Right cardiac atrium (tissue), 5 donors: ENCODE data around the gene NUDT9. TPM values are rescaled to one million over a fixed set of nuclear protein-coding genes. Genes with fewer than 3 reads are reported as not detected.
A peak's percentile ranks its signal among the peaks of the same experiment; 100 is the strongest.
"Not testable (repeated sequence)": the region's sequence is repeated elsewhere in the genome, so short reads cannot be mapped to it uniquely, and the experiment has no call there.

Experiments used
- ATAC-seq, 2 donors: fragments of 200-7000 bp; cut with Tn5 transposase; one replicate each; pipeline versions ENCODE4 v1.8.0 to v1.9.1; 2020; ENCODE audit warnings: moderate library complexity in 2 of 2, mild to moderate bottlenecking in 1 of 2
- DNase-seq, 3 donors: peaks; one replicate each; pipeline ENCODE4 v3.0.0-alpha.2; 2020
- H3K27ac ChIP-seq: one replicate; pipeline ENCODE4 v1.5.1; 2013; ENCODE audit warnings: mild to moderate bottlenecking, low read length, control low read depth, moderate library complexity
- H3K27me3 ChIP-seq: one replicate; pipeline ENCODE4 v1.6.1; 2013; ENCODE audit not compliant: control insufficient read depth, insufficient read depth
- H3K4me1 ChIP-seq: one replicate; pipeline ENCODE4 v1.6.1; 2013; ENCODE audit warnings: low read length; ENCODE audit not compliant: control insufficient read depth, insufficient read depth
- H3K4me3 ChIP-seq: one replicate; pipeline ENCODE4 v1.5.1; 2013; ENCODE audit warnings: low read length, control low read depth
- H3K9me3 ChIP-seq: one replicate; pipeline ENCODE4 v1.6.1; 2013; ENCODE audit warnings: low read length; ENCODE audit not compliant: control insufficient read depth
- WGBS: extraction: QIAGEN DNeasy Blood & Tissue Kit; methylation state at CpG from one replicate; pipeline ENCODE4 v1.1.7; 2013; 5-methylcytosine and 5-hydroxymethylcytosine counted together
- intact Hi-C, 4 donors: fragments of 100-400 bp; cut with DNase I; formaldehyde crosslinking; loops; one replicate each; pipeline versions ENCODE4 v1.11.0 to v1.14.0; 2022 to 2023
- polyA plus RNA-seq: library from polyadenylated mRNA; stranded (reverse); fragments of 200-250 nt; gene quantifications from one replicate; pipeline ENCODE4 v1.2.3, GENCODE V29; 2013
- total RNA-seq, 4 donors: library from RNA; stranded (reverse); fragmentation: NEBNext Ultra II Directional; extraction: Animal tissue kit (Norgen Biotek cat#: 25700); gene quantifications; one replicate each; pipeline ENCODE4 v1.2.1, GENCODE V29; 2021
- donor health status: healthy with polysubstance abuse.
- donor health status: DM: no; HTN: yes; CAD: no.
- donor health status: DM: no; HTN: no; CAD: no.
- donor health status: DM: no; HTN: yes; CAD: no; lungs with severe emphysema.
- donor health status: DM: yes; HTN: yes; CAD: no.

The NUDT9 gene
- total and polyA plus RNA-seq, 5 donors, result 27.1 to 52.8 (median 33.5) TPM

DNA sequence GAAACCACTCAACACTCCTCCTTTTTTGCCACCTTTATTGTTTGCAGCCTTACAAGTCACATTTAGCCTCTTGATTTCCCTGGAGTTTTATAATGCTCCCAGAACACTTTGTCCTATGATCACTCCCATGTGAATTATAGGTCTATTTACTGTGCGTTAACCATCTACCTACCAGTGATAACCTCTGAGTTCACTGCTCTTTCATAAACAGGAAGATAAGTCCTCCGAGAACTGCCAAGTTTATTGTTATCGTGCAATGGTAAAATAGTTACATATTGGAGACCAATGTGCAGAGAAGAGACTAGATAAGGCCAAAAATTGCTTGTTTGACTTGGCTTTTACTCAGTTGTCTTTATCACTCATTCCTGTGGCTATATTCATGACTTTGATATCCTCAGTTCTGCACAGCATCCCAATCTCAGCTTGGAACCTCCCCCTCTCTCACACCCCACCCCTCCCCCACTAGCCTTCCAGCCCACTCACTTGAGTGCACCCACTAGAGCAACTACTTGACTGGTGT, 12.9 kb upstream of the NUDT9 start:
- Histone ChIP-seq H3K27ac (no peak overlapping the region), H3K9me3 (no peaks in the 10 kb centered on the region), H3K27me3 (no peaks in the 10 kb centered on the region), H3K4me1 (no peaks in the 10 kb centered on the region), H3K4me3 (no peak overlapping the region)
- 37% methylated on average over 3 of the region's 3 CpGs for WGBS
- intact Hi-C loops, result no loop called here
- DNase-seq, result no peak
- ATAC-seq, result peak in 1 of 2 donors; percentile 25

DNA sequence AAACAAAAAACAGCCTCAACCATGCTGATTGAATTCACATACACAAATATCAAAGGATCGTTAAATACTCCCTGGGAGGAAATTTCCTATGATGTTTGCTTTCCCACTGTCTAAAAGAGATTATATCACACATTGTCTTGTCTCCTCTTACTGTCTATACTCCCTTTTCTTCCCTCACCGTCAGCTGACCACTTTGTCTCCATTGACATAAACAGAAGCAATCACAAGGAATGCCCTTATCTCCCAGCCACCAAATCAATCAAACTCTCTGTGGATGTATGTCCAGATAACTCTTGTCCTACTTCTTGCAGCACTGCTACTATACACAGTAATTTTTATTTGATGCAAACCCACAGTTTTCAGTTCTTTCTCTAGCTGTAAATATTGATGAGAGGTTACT, 12.2 kb upstream of the NUDT9 start:
- 28% methylated on average over 2 of the region's 2 CpGs for WGBS
- intact Hi-C loops, result no loop called here
- Histone ChIP-seq H3K4me1 (no peaks in the 10 kb centered on the region), H3K27me3 (no peaks in the 10 kb centered on the region), H3K4me3 (no peak overlapping the region), H3K9me3 (no peaks in the 10 kb centered on the region), H3K27ac (no peak overlapping the region)
- ATAC-seq, result no peak
- DNase-seq, result no peak

DNA sequence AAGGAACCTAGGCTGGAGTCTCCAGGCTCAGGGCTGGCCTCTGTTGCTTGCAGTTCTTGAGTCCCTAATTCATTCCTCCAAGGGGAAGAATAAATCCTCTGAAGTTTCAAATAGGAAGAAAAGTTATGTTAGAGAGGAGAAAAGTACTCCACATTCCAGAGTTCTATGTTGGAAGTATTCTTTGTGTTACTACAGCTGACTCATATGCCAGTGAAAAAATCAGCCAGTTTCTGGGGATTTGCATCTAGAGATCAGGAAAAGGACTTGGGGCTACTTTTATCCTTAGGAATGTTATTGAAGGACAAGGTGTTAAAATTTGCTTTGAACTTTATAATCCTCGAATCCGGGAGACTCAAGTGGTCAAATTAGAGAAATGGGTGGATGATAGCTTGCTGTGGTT, 11.7 kb upstream of the NUDT9 start:
- WGBS, result 86% methylated on average over 2 of the region's 2 CpGs
- intact Hi-C loops, result no loop called here
- Histone ChIP-seq H3K27me3 (no peaks in the 10 kb centered on the region), H3K4me3 (no peak overlapping the region), H3K27ac (no peak overlapping the region), H3K9me3 (no peaks in the 10 kb centered on the region), H3K4me1 (no peaks in the 10 kb centered on the region)
- DNase-seq (no peak), ATAC-seq (no peak)

DNA sequence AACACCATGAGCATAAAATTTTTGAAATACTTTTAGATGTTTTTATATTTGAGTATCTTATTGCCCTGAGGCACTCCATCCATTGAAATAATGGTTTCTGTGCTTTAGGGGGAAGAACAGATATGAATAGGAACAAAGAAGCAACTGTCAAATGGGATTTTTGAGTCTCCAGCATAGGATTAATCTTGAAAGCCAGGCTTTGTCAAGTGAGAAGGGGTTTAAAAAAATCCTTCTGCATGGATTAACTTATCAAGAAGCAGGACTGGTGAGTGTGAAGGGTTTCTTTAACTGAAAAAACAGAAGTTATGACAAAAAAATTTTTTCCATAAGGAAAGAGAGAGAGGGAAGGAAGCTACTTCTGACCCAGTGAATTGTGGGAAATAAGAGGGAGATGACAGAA, 7.6 kb upstream of the NUDT9 start:
- Histone ChIP-seq H3K27ac (no peak overlapping the region), H3K27me3 (no peaks in the 10 kb centered on the region), H3K4me3 (no peak overlapping the region), H3K4me1 (no peaks in the 10 kb centered on the region), H3K9me3 (no peaks in the 10 kb centered on the region)
- no peak for ATAC-seq
- intact Hi-C loops, result no loop called here
- no peak for DNase-seq

DNA sequence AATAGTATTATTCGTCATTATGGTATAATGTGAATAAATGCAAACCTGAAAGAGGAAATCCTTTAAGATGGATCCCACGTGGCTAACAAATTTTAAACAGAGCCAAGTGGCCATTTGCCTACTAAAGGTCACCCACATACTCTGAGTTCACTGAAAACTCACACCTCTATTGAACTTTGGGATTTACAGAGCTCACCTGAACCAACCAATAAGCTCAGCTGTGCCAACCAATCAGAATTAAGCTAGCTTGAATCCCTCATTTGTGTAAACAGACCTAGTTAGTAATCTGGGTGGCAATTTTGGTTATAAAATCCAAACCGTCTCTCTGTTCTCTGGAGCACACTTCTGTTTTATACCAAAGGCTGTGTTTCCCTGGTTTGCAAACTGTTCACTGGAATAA, 5.4 kb upstream of the NUDT9 start:
- Histone ChIP-seq H3K27ac (no peak overlapping the region), H3K4me1 (peaks cover 2% of the 10 kb centered on the region), H3K9me3 (no peaks in the 10 kb centered on the region), H3K4me3 (no peak overlapping the region), H3K27me3 (no peaks in the 10 kb centered on the region)
- WGBS, result 73% methylated on average over 3 of the region's 3 CpGs
- no peak for DNase-seq
- no peak for ATAC-seq
- intact Hi-C loops, result no loop called here

DNA sequence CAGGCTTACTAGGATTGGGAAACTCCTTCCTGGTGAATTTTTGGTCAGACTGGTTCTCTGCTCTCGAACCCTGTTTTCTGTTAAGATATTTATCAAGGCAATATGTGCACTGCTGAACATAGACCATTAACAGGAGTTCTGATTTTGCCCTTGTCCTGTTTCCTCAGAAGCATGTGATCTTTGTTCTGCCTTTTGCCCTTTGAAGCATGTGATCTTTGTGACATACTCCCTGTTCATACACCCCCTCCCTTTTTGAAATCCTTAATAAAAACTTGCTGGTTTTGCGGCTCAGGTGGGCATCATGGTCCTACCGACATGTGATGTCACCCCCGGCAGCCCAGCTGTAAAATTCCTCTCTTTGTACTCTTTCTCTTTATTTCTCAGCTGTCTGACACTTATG, 4.0 kb upstream of the NUDT9 start:
- H3K27me3 ChIP-seq, H3K9me3 ChIP-seq, H3K4me3 ChIP-seq, H3K4me1 ChIP-seq, ATAC-seq, H3K27ac ChIP-seq, DNase-seq, intact Hi-C loops: not testable (repeated sequence)
- 91% methylated on average over 4 of the region's 4 CpGs for WGBS

DNA sequence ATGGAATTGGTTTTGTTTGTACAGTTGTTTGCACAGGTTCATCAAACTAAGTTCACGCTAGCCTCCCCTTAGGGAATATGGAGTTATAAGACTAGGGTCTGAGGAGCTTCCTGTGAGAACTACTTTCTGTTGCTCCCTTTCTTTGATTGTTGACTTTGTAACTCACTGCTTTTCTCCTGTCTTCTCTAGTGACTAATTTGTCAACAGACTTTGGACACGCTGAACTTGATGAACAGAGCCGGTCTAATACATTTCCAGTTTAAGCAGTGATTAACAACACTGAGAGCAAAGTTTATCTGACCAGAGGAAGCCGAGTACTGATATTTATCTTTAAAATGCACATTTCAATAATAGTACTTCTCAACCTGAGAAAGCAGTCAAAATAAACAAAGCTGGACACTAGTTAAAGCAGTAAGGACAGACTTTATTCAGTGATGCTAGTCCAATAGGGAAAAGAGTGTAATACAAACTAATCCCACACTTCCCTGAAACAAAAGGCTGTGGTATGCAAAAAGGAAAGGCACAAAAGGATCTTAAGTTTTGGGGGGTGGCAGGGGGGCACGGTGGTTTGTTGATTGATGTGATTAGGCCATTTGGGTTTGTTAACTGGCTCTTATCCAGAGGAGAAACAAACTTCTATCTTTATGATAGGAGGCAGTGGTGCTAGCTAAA, 2.7 kb upstream of the NUDT9 start:
- Histone ChIP-seq H3K27me3 (no peaks in the 10 kb centered on the region), H3K9me3 (no peaks in the 10 kb centered on the region), H3K27ac (no peak overlapping the region), H3K4me1 (peaks cover 2% of the 10 kb centered on the region), H3K4me3 (no peak overlapping the region)
- 43% methylated on average over 5 of the region's 5 CpGs for WGBS
- intact Hi-C loops, result no loop called here
- ATAC-seq (no peak), DNase-seq (no peak)

DNA sequence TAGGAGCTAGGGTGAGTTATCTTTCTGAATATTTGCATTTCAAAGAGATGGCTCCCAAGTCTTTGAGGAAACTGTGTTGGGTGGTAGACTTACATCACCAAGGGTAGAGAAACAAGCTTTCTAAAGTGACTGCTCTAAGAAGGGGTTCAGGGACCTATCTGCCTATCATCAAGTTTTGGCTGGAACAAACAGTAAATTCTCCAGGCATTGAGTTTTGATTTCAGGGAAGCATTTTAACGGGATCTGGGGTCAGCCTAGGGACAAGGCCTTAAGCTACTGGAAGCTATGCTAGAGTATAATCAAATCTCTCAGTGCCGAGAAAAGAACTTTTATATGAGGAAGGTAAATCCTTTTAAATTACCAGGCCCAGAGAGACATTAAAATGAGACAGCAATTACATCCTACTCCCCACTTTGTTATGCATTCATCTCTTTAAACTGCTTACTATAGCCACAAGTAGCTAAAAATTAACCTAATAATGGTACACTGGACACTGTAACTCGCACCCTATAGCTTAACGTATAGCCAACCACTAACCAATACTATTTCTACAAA, 2.0 kb upstream of the NUDT9 start:
- no peak for DNase-seq
- WGBS, result 74% methylated on average over 4 of the region's 4 CpGs
- Histone ChIP-seq H3K9me3 (no peaks in the 10 kb centered on the region), H3K4me3 (no peak overlapping the region), H3K4me1 (peaks cover 2% of the 10 kb centered on the region), H3K27me3 (no peaks in the 10 kb centered on the region), H3K27ac (no peak overlapping the region)
- no peak for ATAC-seq
- intact Hi-C loops, result no loop called here

DNA sequence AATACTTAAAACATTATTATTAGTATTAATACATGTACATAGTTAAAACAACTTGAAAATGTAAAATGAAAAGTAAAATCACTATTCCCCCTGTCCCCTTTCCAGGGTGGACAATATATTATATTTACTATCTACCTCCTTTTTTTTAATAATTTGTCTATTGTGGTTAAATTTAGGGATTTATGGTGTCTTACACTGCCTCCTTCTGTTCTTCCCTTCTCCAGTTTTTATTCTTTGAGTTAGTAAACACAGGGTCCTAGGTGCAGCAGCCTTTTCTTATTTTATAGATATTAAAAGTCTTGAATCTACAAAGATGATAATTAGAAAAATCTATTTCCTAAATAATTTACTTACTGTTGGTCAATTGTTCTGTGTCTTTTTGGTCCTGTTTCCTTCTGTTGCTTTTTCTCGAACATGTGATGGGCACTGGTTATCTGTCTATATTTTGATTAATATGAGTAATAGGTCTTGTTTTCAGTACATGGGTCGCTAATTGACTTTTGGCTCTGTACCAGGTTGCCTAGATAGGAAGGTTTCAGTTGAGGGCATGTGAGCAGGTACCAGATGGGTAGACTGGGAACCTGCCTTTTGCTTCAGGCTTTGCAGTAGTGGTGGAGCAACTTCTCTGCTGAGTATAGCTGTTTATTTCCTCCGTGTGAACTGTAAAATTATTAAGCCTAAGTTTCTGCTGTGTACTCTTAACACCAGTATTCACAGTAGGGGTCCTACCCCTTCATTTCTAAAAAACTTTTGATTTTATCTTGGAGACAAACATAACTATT, 1.1 kb downstream of the NUDT9 start:
- 13% methylated on average over 3 of the region's 3 CpGs for WGBS
- intact Hi-C loops, result no loop called here
- H3K4me1 ChIP-seq, result peaks cover 2% of the 10 kb centered on the region

DNA sequence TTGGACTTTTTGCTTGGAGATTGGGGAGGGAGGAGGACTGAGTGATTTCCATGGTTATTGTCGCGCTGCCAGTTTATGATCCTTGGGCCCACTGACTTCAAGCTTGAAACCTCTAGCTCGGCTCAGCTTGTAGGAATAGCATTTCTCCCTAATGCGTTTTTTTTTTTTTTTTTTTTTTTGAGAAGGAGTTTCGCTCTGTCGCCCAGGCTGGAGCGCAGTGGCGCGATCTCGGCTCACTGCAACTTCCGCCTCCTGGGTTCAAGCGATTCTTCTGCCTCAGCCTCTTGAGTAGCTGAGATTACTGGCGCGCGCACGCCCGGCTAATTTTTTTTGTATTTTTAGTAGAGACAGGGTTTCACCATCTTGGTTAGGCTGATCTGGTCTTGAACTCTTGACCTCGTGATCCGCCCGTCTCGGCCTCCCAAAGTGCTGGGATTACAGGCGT, 1.7 kb downstream of the NUDT9 start:
- H3K4me3 ChIP-seq, result peak overlapping the region; percentile 55
- DNase-seq, intact Hi-C loops, ATAC-seq, H3K27me3 ChIP-seq, H3K4me1 ChIP-seq, H3K9me3 ChIP-seq, H3K27ac ChIP-seq: not testable (repeated sequence)
- 93% methylated on average over 22 of the region's 22 CpGs for WGBS

More for the DNA sequence above, 1.1 kb downstream of the NUDT9 start:
- Histone ChIP-seq H3K4me3 (peak overlapping the region; percentile 55), H3K27me3 (no peaks in the 10 kb centered on the region), H3K9me3 (no peaks in the 10 kb centered on the region), H3K27ac (no peak overlapping the region)
- no peak for ATAC-seq
- no peak for DNase-seq

DNA sequence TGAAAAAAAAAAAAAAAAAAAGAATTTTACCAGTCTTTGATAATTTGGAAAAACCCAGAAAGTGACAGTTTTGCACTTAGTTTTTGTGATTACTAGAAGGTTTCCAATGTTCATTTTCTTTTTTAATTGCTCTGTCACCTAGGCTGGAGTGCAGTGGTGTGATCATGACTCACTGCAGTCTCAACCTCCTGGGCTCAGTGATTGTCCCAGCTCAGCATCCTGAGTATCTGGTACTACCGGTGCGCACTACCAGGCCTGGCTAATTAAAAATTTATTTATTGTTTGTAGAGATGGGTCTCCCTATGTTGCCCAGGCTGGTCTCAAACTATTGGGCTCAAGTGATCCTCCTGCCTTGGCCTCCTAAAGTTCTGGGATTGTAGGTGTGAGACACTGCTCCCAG, 3.3 kb downstream of the NUDT9 start:
- Histone ChIP-seq H3K27ac (no peak overlapping the region), H3K27me3 (no peaks in the 10 kb centered on the region), H3K4me1 (peaks cover 5% of the 10 kb centered on the region), H3K4me3 (no peak overlapping the region), H3K9me3 (no peaks in the 10 kb centered on the region)
- intact Hi-C loops, result no loop called here
- WGBS, result 92% methylated on average over 2 of the region's 2 CpGs
- no peak for ATAC-seq
- DNase-seq, result no peak
